ENCODE measurements around the gene SERF1B.
"Not testable (repeated sequence)": the region's sequence is repeated elsewhere in the genome, so short reads cannot be mapped to it uniquely, and the experiment has no call there.

The SERF1B gene

GRCh38 chr5:70056289-70056942, 31.4 kb downstream of the SERF1B start:
- not testable (repeated sequence) for H3K4me3 ChIP-seq (ENCODE audit: low read depth in 1 of 2, low read length in 2 of 2); H4K20me1 ChIP-seq (ENCODE audit: insufficient read depth, low read length); H3K36me3 ChIP-seq (ENCODE audit: insufficient read depth, low read length); H2AFZ ChIP-seq (ENCODE audit: low read depth, low read length); H3K27ac ChIP-seq (ENCODE audit: low read length); H3K4me1 ChIP-seq (ENCODE audit: insufficient read depth, low read length); H3K79me2 ChIP-seq (ENCODE audit: insufficient read depth, low read length); H3K4me2 ChIP-seq (ENCODE audit: insufficient read depth, low read length); H3K9me3 ChIP-seq (ENCODE audit: insufficient read depth, low read length, severe bottlenecking); H3K27me3 ChIP-seq (ENCODE audit: insufficient read depth, low read length, poor library complexity); ATAC-seq (ENCODE audit: insufficient read depth, low read depth); H3K9ac ChIP-seq (ENCODE audit: low read depth, low read length); DNase-seq

- H3K9me3 ChIP-seq (ENCODE audit: insufficient read depth, low read length, severe bottlenecking); H3K79me2 ChIP-seq (ENCODE audit: insufficient read depth, low read length); ATAC-seq (ENCODE audit: insufficient read depth, low read depth); H2AFZ ChIP-seq (ENCODE audit: low read depth, low read length); H3K4me2 ChIP-seq (ENCODE audit: insufficient read depth, low read length); H3K27ac ChIP-seq (ENCODE audit: low read length); H3K27me3 ChIP-seq (ENCODE audit: insufficient read depth, low read length, poor library complexity); H3K36me3 ChIP-seq (ENCODE audit: insufficient read depth, low read length); H4K20me1 ChIP-seq (ENCODE audit: insufficient read depth, low read length); H3K9ac ChIP-seq (ENCODE audit: low read depth, low read length); DNase-seq; H3K4me1 ChIP-seq (ENCODE audit: insufficient read depth, low read length); H3K4me3 ChIP-seq (ENCODE audit: low read depth in 1 of 2, low read length in 2 of 2): not testable (repeated sequence)
Measured at GRCh38 chr5:70057140-70057539, 32.1 kb downstream of the SERF1B start.

DNA sequence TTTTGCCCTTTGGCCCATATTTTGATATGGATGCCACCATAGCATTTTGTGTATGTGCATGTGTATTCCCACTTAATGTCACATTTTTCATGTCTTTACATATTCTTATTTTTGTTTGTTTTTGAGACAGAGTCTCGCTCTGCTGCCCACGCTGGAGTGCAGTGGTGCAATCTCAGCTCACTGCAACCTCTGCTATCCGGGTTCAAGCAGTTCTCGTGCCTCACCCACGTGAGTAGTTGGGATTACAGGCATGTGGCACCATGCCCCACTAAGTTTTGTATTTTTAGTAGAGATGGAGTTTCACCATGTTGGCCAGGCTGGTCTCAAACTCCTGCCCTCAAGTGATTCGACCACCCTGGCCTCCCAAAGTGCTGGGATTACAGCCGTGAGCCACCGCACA, 52.6 kb downstream of the SERF1B start:
- H3K9ac ChIP-seq (ENCODE audit: low read depth, low read length); ATAC-seq (ENCODE audit: insufficient read depth, low read depth); H3K9me3 ChIP-seq (ENCODE audit: insufficient read depth, low read length, severe bottlenecking); DNase-seq; H3K36me3 ChIP-seq (ENCODE audit: insufficient read depth, low read length); H2AFZ ChIP-seq (ENCODE audit: low read depth, low read length); H3K4me1 ChIP-seq (ENCODE audit: insufficient read depth, low read length); H3K27ac ChIP-seq (ENCODE audit: low read length); H4K20me1 ChIP-seq (ENCODE audit: insufficient read depth, low read length); H3K27me3 ChIP-seq (ENCODE audit: insufficient read depth, low read length, poor library complexity); H3K4me2 ChIP-seq (ENCODE audit: insufficient read depth, low read length); H3K79me2 ChIP-seq (ENCODE audit: insufficient read depth, low read length); H3K4me3 ChIP-seq (ENCODE audit: low read depth in 1 of 2, low read length in 2 of 2): not testable (repeated sequence)

GRCh38 chr5:70088907-70089464, 63.9 kb downstream of the SERF1B start:
- not testable (repeated sequence) for ATAC-seq (ENCODE audit: insufficient read depth, low read depth); H3K9ac ChIP-seq (ENCODE audit: low read depth, low read length)

DNA sequence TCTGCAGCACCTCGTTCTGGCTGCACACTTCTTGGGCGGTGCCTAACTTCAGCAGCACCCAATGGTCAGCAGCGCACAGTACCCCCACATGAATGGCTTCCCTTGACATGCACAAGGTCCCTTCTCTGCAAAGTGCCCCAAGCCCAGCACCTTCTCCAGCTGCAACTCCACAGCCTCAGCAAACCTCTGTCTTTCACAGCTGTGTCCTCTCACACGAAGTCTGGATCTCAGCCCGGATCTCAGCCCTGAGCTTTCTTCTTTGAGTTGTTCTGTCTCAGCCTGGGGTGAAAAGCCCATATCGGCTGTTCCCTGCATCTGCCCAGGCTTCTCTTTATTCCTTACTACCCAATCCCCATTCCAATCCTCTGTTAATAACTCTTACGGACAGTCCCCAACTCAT, 66.7 kb downstream of the SERF1B start:
- H2AFZ ChIP-seq (ENCODE audit: low read depth, low read length); H3K4me1 ChIP-seq (ENCODE audit: insufficient read depth, low read length); H3K27me3 ChIP-seq (ENCODE audit: insufficient read depth, low read length, poor library complexity); DNase-seq; H3K9ac ChIP-seq (ENCODE audit: low read depth, low read length); H3K36me3 ChIP-seq (ENCODE audit: insufficient read depth, low read length); H3K9me3 ChIP-seq (ENCODE audit: insufficient read depth, low read length, severe bottlenecking); H3K4me2 ChIP-seq (ENCODE audit: insufficient read depth, low read length); H3K4me3 ChIP-seq (ENCODE audit: low read depth in 1 of 2, low read length in 2 of 2); ATAC-seq (ENCODE audit: insufficient read depth, low read depth); H3K79me2 ChIP-seq (ENCODE audit: insufficient read depth, low read length); H3K27ac ChIP-seq (ENCODE audit: low read length); H4K20me1 ChIP-seq (ENCODE audit: insufficient read depth, low read length): not testable (repeated sequence)

More at GRCh38 chr5:70088907-70089464, 63.9 kb downstream of the SERF1B start:
- H4K20me1 ChIP-seq (ENCODE audit: insufficient read depth, low read length); H3K9me3 ChIP-seq (ENCODE audit: insufficient read depth, low read length, severe bottlenecking); H3K27me3 ChIP-seq (ENCODE audit: insufficient read depth, low read length, poor library complexity); H3K27ac ChIP-seq (ENCODE audit: low read length); H3K79me2 ChIP-seq (ENCODE audit: insufficient read depth, low read length); DNase-seq; H3K36me3 ChIP-seq (ENCODE audit: insufficient read depth, low read length); H2AFZ ChIP-seq (ENCODE audit: low read depth, low read length); H3K4me1 ChIP-seq (ENCODE audit: insufficient read depth, low read length); H3K4me3 ChIP-seq (ENCODE audit: low read depth in 1 of 2, low read length in 2 of 2); H3K4me2 ChIP-seq (ENCODE audit: insufficient read depth, low read length): not testable (repeated sequence)

Measured in DND-41 (cell line).